HG02938 (cell line): ENCODE results near the gene PLA2G4C.
"Not testable (repeated sequence)": the region's sequence is repeated elsewhere in the genome, so short reads cannot be mapped to it uniquely, and the experiment has no call there.

Experiments
- ATAC-seq: cut with Tn5 transposase; IDR thresholded peaks from one replicate; pipeline ENCODE4 v1.9.1; 2021; ENCODE audit warnings: mild to moderate bottlenecking, moderate library complexity; ENCODE audit not compliant: unreplicated experiment

Gene PLA2G4C

DNA sequence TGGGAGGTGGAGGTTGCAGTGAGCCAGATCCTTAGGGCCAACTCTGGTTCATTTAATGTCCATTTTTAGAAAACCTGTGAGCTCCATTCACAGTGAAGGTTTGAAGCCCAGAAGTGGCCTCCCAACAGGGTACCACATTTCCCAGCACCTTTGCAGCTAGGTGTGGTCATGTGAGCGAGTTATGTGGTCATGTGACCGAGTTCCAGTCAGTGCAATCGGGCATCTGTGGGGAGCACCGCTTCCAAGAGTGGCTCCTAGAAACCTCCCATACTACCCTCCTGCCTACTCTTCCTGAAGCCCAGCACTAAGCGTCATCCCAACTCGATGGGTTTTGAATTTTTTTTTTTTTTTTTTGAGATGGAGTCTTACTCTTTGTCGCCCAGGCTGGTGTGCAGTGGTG, 663 bp upstream of the PLA2G4C start:
- no peak for ATAC-seq

DNA sequence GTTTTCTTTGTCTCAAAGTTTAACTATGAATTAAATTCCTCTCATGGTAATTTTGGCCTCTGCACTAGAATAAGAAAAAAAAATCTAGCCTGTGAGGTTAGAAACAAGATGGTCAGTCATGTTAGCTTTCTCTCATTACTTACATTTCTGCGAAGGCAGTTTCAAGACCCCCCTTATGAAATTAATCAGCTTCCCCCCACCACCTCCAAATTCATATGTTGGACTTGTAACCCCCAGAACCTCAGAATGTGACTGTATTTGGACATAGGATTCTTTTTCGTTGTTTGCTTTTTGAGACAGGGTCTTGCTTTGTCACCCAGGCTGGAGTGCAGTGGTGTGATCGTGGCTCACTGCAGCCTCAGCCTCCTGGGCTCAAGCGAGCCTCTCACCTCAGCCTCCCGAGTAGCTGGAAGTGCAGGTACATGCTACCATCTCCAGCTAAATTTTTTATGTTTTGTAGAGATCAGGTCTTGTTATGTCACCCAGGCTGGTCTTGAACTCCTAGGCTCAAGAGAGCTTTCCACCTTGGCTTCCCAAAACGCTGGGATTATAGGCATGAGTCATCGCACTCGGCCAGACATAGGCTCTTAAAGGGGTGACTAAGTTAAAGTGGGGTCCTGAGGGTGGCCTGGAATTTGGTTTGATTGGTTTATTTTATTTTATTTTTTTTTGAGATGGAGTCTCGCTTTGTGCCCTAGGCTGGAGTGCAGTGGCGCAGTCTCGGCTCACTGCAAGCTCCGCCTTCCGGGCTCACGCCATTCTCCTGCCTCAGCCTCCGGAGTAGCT, 1.4 kb downstream of the PLA2G4C start:
- ATAC-seq = no peak

DNA sequence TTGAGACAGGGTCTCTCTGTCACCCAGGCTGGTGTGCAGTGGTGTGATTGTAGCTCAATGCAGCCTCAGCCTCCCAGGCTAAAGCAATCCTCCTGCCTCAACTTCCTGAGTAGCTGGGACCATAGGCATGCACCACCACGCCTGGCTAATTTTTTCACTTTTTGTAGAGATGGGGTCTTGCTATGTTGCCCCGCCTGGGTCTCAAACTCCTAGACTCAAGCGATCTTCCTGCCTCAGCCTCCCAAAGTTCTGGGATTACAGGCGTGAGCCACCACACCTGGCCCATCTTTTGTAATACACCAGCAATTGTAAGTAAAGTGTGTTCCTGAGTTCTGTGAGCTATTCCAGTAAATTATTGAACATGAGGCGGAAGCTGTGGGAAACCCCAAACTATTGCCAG, 6.7 kb downstream of the PLA2G4C start:
- no peak for ATAC-seq

DNA sequence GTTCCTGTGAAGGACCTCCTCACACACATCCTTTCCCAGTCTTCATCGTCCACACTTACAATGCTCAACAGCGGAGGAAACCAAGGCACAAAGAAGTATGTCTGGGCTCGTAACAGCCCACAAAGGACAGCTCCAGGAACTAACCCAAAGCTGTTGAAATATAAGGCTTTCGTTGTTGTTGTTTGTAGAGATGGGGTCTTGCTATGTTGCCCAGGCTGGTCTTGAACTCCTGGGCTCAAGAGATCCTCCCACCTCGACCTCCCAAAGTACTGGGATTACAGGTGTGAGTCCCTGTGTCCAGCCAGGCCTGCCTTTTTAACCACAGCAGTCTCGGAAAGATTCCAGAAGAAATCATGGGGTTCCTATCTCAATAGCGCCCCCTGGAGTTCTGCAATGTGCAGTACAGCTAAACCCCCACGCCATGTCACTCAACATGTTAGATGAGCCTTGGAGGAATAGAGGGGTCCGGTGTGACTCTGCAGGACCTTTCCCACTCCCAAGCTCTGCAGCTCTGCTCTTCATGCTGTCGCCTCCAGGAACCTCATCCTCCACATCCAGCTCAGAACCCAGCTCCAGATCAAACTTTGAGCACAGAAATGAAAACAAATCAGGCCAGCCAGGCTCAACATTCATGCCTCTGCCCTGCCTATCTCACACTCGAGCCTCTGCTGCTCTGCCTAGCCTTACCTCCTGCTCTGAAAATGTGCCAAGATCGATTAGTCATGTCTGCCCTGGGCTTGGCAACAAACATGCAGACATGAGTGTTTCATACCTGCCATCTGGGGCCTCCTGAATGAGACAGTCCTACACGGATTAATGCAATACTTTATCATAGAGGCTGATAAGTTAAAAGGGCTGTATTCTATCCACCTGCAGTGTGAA, 7.5 kb downstream of the PLA2G4C start:
- no peak for ATAC-seq

DNA sequence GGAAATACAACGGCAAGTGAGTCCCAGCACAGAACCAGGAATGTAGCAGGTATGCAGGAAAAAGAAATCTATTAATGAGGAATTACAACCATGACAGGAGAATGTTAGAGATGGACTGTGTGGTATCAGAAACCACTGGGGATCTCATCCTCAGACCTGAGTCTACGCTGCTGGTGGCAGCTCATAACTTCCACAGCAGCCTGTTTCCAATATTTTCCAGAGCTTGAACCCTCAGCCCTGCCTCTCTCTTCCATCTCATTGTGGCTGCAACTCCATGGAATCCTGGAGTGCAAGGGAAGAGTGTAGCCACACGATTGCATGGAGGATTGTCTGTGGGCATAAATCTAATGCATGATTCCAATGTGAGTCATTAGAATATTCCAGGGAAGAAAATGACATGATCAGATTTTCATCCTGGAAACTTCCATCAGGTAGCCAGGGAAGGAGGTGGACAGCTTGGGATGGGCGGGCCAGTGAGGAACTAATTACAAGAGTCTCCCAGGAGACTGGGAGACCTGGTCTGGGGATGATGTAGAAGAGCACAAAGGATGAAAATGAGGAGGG, 14.9 kb downstream of the PLA2G4C start:
- ATAC-seq = no peak

DNA sequence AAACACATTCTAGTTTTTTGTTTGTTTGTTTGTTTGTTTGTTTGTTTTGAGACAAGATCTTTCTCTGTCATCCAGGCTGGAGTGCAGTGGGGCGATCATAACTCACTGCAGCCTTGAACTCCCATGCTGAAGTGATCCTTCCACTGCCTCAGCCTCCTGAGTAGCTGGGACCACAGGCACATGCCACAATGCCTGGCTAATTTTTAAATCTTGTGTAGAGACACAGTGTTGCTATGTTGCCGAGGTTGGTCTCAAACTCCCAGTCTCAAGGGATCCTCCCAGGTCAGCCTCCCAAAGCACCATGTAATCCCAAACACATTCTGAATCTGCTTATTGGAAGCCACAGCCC, 15.8 kb downstream of the PLA2G4C start:
- no peak for ATAC-seq

DNA sequence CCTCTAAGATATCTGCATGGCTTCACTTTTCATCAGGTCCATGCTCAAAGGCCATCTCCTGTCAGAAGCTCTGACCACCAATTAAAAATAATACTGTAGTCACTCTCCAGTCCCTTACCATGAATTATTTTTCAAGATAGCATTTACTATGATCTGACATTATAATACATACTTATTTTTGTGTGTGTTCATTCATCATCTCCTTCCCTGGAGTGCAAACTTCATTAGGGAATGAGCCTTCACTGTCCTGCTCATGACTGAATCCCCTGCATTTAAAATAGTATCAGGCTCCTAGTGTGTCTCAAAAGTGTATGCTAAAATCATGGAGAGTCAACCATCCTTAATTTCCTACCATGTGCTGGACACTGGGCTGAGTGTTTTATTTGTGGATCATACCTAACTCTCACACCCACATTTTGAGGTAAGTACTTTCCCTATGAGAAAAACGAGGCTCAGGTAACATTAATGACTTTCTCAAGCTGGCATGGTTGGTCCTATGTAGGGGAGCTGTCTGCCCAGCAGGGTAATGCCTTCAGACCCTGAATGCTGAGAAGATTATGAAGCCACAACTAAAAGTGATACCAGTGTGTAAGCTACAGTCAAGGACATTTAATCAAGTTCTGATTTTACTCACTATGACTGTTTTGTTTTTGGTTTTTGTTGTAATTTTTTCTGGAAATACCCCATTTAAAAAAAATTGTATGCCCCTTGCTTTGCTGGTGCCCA, 16.3 kb downstream of the PLA2G4C start:
- ATAC-seq = no peak

DNA sequence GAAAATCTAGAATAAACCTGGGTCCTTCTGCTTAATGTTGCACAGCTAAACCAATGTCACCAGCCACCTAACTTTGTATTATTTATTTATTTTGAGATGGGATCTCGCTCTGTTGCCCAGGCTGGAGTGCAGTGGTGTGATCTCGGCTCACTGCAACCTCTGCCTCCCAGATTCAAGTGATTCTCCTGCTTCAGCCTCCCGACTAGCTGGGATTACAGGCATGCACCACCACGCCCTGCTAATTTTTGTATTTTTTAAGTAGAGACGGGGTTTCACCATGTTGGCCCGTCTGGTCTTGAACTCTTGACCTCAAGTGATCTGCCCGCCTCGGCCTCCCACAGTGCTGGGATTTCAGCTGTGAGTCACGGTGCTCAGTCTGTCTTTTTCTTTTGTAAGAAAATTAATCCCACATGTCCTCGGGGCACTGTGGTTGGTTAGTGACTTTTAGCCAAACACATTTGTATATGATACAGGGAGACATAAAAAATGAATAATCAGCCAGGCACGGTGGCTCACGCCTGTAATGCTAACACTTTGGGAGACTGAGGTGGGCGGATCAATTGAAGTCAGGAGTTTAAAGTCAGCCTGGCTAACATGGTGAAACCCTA, 19.4 kb downstream of the PLA2G4C start:
- not testable (repeated sequence) for ATAC-seq

DNA sequence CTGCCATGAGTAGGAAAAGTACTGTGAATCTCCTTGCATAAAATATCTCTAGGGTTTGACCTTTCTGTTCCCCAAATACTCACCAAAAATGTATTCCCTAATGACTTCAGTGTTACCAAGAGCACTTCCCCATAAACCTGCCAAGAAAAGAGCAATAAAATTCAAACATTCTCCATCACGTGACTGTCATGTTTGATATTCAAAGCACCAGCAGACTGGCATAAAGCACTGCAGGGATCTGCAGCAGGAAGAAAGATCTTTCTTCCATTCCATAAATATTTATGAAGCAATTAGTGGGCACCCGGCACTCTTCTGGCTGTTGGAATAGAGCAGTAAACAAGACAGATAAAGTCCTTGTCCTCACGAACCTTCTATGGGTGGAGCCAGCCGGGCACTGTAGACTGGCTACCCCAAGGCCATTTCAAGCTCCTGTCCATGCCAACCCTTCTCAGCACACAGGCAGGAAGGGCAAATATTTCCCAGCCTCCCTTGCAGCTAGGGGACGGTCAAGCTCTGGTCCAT, 20.3 kb downstream of the PLA2G4C start:
- no peak for ATAC-seq

DNA sequence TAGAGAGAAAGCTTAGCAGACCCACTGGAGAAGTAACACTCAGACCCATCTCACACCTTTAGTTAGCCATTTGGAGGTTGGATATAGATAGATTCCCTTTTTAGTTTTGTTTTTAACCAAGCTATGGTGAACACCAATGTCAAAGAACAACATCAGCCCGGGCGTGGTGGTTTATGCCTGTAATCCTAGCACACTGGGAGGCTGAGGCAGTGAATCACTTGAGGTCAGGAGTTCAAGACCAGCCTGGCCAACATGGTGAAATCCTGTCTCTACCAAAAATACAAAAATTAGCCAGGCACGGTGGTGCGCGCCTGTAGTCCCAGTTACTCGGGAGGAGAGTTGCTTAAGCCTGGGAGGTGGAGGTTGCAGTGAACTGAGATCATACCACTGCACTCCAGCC, 21.6 kb downstream of the PLA2G4C start:
- ATAC-seq = not testable (repeated sequence)

DNA sequence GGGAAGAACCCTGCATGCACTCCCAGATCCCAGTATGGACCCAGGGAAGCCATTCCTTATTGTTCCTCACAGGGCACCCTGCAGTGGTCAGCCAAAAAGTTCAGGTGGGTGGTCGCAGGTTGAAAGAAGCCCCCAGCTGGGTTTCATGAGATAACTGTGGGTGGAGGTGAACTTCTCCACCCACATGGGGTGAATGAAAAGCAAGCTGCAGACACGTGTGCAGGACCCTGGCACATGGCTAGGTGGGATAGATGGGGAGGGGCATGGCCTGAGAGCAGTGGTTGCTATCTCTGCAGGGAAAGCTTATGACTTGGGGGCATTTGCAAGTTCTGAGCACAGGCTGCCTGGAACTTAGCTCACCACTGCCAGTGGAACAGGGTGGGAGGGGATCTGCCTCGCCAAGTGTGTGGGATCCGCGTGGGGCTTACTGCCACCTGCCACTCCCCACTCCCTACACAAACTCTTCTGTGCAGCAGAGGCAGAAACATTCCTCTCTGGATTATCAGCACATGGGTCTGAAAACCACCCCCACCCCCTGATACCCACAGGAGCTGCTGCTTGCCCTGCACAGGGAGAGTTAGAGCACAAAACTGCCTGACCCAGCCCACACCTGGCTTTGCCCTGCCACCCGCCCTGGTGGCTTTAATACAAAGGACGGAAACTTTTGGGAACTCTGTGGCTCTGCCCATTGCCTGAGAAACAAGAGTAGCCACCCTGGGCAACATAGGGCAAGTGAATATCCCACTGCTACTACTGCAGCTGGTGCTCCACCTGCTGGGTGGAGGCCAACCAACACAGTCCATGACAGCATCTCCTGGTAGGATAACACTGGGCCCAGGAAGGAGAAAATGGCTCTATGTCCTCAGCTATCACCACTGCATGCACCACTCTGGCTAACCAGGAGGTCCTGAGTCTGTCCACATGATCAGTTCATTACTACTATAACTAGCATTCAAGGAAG, 24.4 kb downstream of the PLA2G4C start:
- ATAC-seq = no peak

DNA sequence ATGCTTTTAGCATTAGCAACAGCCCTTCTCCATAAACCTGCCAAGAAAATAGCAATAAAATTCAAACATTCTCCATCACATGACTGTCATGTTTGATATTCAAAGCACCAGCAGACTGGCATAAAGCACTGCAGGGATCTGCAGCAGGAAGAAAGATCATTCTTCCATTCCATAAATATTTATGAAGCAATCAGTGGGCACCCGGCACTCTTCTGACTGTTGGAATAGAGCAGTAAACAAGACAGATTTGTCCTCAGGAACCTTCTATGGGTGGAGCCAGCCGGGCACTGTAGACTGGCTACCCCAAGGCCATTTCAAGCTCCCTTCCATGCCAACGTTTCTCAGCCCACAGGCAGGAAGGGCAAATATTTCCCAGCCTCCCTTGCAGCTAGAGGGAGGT, 25.5 kb downstream of the PLA2G4C start:
- no peak for ATAC-seq

DNA sequence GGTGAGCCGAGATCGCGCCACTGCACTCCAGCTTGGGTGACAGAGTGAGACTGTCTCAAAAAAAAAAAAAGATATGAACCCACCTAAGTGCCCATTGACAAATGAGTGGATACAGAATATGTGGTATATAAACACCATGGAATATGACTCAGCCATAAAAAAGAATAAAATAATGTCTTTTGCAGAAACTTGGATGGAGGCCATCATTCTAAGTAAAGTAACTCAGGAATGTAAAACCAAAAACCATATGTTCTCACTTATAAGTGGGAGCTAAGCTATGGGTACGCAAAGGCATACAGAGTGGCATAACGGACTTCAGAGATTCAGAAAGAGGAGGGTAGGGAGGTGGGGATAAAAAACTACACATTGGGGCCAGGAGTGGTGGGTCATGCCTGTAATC, 29.5 kb downstream of the PLA2G4C start:
- no peak for ATAC-seq

DNA sequence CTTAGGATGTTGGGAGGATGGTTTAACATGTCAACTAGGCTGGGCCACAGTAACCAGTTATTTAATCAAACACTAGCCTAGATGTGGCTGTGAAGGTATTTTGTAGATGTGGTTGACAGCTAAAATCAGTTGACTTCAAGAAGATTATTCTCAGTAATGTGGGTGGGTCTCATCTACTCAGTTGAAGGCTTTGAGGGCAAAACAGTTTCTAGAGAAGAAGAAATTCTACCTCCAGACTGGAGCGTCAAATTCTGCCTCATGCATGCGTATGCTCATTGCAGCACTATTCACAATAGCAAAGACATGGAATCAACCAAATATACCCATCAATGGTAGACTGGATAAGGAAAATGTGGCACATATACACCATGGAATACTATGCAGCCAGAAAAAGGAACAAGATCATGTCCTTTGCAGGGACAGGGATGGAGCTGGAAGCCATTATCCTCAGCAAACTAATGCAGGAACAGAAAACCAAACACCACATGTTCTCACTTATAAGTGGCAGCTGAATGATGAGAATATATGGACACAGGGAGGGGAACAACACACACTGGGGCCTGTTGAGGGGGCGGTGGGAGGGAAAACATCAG, 40.3 kb downstream of the PLA2G4C start:
- not testable (repeated sequence) for ATAC-seq

DNA sequence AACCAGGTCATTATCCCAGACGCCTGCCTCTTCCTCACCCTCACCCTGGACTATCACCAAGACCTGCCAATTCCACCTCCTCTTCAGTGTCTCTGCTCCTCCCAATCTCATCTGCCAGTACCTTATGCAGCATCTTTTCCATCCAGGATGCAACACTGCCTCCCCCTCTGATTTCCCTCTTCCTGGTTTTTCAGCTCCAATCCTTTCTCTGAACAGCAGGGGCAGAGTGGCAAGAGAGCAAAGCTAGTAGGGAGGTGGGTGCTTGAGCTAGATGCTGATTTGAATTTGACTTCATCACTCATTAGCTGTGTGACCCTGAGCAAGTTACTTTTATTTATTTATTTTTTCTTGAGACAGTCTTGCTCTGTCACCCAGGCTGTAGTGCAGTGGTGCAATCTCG, 41.2 kb downstream of the PLA2G4C start:
- ATAC-seq = no peak

DNA sequence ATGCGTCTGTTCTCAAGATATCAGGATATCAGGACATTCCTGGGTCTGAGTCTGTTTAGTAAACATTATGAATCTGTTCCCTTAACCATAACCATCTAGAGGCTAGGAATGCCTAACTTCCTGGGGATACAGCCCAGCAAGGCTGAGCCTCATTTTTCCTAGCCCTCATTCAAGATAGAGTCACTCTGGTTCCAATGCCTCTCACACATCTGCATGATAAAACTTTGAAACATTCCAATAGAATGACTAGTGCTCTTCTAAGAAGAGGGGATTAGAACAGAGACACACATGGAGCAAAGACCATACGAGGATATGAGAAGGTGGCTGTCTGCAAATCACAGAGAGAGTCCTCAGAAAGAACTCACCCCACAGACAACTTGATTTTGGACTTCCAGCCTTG, 46.1 kb downstream of the PLA2G4C start:
- no peak for ATAC-seq

DNA sequence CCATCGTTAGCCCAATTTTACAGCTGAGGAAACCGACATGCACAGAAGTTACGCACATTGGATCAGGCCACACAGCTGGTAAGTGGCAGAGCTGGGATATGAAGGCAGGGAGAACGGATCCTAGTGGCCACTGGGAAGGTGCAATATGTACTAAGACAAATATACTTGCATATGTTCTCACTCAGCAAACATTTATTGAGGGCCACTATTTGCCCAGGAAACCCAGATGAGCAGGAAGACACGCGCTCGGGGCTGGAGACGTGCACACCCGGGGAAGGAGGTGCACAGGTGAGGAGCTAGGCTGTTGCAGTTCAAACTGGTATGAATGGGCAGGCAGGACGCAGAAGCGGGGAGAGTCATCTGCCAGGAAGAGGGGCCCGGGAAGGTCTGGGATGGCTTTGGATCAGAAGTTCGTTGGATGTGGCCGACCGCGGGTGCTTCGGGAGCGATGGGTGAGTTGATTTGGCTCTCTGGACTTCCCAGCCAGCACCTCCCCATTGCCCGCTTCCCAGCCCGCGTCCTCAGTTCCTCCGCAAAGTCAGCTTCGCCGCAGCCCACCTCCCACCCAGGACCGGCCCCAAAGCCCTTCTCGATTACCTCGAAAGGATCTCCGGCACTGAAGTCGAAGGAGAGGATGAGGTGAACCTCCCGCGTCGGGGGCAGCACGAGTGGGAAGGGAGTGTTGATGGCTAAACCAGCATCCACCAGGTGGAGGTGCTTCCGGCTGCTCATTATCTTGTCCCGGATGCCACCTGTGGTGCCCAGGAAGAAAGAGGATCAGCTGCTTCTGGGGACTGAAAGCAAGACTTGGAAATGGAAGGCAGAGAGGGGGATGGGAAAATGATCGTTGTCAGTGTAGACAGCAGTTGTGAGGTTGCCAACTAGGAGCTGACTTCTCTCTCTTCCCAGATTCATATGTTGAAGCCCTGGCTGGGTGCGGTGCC, 48.9 kb downstream of the PLA2G4C start:
- no peak for ATAC-seq

DNA sequence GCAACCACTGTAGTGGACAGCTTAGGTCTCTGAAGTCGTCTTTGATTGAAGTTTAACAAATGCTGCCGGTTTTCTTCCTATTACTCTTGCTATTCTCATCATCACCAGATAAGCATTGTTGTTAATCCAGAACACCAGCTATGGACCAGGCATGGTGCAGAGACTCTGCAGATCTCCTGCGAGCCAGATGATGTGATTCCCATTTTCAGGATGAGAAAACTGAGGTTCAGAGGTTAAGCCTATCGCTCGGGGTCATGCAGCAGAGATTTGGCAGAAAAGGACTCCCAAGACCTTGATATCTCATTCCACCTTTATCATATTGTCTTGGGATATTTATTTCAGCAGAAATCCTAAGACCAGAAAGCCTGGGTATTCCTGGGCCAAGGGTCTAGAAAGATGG, 50.2 kb downstream of the PLA2G4C start:
- ATAC-seq = no peak
